Measurements from ENCODE around the gene ATP5PF. TPM values are rescaled to one million over a fixed set of nuclear protein-coding genes. Genes with fewer than 3 reads are reported as not detected.

The ATP5PF gene
- total RNA-seq, 1 experiment from 2014 or later, result 132 TPM

DNA sequence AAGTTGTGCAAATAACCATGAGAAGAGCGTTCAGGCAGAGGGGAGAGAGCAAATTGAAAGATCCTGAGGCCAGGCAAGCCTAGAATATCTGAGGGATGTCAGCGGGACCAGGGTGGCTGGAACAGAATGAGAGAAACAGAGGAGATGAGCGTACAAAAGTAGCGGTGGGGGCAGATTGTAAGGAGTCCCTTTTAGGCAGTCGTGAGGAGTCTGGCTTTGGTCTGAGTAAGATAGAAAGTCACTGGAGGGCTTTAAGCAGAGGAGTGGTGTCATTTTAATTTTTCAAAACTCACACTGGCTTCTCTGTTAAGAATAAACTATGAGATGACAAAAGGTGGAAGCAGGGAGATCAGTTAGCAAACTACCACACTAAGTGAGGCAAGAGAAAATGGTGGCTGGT lies 24.2 kb downstream of the ATP5PF start:
- H2AFZ ChIP-seq (ENCODE audit: low read depth, low read length, poor library complexity, severe bottlenecking), result no peak overlapping the region
- ChIA-PET CTCF (no interaction called here), POLR2A (no interaction called here), RAD21 (ENCODE audit: low non-redundant PET in 1 of 2, low total read pairs in 2 of 2, uncharacterized antibody in 2 of 2, unreplicated experiment in 2 of 2) (no interaction called here)
- no peaks in the 10 kb centered on the region for H3K9me3 ChIP-seq (ENCODE audit: control insufficient read depth in 1 of 2, insufficient read depth in 1 of 2, low read depth in 1 of 2, low read length in 2 of 2)
- ATAC-seq (no peak), DNase-seq (ENCODE audit: low read depth, low spot score) (no peak)
- no peak overlapping the region for H3K9ac ChIP-seq (ENCODE audit: low read length)
- H3K4me2 ChIP-seq (ENCODE audit: low read length), result no peak overlapping the region
- H3K27ac ChIP-seq (ENCODE audit: low read depth, low read length), result no peak overlapping the region
- no TSS peak for BruUV-seq (replicated peaks)
- intact Hi-C loops (cut with micrococcal nuclease), result no loop called here
- no peaks in the 10 kb centered on the region for H3K4me1 ChIP-seq (ENCODE audit: control insufficient read depth in 1 of 2, insufficient read depth in 2 of 2, low read length in 2 of 2)
- H3K79me2 ChIP-seq (ENCODE audit: insufficient read depth, low read length), result no peaks in the 10 kb centered on the region
- H3K27me3 ChIP-seq (ENCODE audit: insufficient read depth, low read length), result no peaks in the 10 kb centered on the region
- H3K4me3 ChIP-seq (replicated peaks in 1 of 2; ENCODE audit: low read depth in 1 of 2, low read length in 2 of 2), result no peak overlapping the region
- no peaks in the 10 kb centered on the region for H3K36me3 ChIP-seq (ENCODE audit: control insufficient read depth in 1 of 2, insufficient read depth in 2 of 2, low read length in 2 of 2)
- no peaks in the 10 kb centered on the region for H4K20me1 ChIP-seq (ENCODE audit: insufficient read depth)
- TF ChIP-seq EZH2 (IDR thresholded peaks at IDR 0.05) (no peak), ZFX (IDR thresholded peaks at IDR 0.05) (no peak), SP1 (IDR thresholded peaks at IDR 0.05; ENCODE audit: low read depth) (no peak), EGR1 (IDR thresholded peaks at IDR 0.05; ENCODE audit: low read depth) (no peak), JUND (IDR thresholded peaks at IDR 0.05) (no peak), YY1 (IDR thresholded peaks at IDR 0.05; ENCODE audit: extremely low read depth, insufficient replicate concordance, low read depth, low read length) (no peak), ELF1 (IDR thresholded peaks at IDR 0.05; ENCODE audit: borderline replicate concordance, low read depth) (no peak)
- TF ChIP-seq, protein P1, sequence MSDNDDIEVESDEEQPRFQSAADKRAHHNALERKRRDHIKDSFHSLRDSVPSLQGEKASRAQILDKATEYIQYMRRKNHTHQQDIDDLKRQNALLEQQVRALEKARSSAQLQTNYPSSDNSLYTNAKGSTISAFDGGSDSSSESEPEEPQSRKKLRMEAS (IDR thresholded peaks at IDR 0.05), result no peak
- H3K9me2 ChIP-seq (ENCODE audit: insufficient read depth), result no peaks in the 10 kb centered on the region

DNA sequence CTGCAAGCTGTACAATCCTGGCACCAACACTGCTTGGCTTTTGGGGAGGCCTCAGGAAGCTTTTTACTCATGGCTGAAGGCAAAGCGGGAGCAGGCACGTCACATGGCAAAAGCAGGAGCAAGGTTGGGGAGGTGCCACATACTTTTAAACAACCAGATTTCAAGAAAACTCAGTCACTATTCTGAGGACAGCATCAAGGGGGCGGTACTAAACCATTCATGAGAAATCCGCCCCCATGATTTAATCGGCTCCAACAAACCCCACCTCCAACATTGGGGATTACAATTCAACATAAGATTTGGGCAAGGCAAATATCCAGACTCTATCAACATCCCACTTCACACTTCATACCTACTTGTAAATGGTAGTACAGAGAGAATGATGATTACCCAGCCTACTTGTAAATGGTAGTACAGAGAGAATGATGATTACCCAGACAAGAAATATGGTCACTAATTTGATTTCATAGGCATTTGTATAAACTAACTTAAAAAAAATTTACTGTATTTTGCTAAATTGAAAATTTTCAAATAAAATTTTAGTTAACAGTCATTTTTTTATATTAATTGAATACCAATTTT lies 24.9 kb downstream of the ATP5PF start:
- no peak for ATAC-seq

More for the DNA sequence above, 24.9 kb downstream of the ATP5PF start:
- Histone ChIP-seq H3K4me2 (ENCODE audit: low read length) (no peak overlapping the region), H3K9ac (ENCODE audit: low read length) (no peak overlapping the region), H3K9me3 (ENCODE audit: control insufficient read depth in 1 of 2, insufficient read depth in 1 of 2, low read depth in 1 of 2, low read length in 2 of 2) (no peaks in the 10 kb centered on the region), H3K27me3 (ENCODE audit: insufficient read depth, low read length) (no peaks in the 10 kb centered on the region), H3K4me1 (ENCODE audit: control insufficient read depth in 1 of 2, insufficient read depth in 2 of 2, low read length in 2 of 2) (no peaks in the 10 kb centered on the region), H3K4me3 (replicated peaks in 1 of 2; ENCODE audit: low read depth in 1 of 2, low read length in 2 of 2) (no peak overlapping the region), H3K79me2 (ENCODE audit: insufficient read depth, low read length) (no peaks in the 10 kb centered on the region), H3K9me2 (ENCODE audit: insufficient read depth) (no peaks in the 10 kb centered on the region), H2AFZ (ENCODE audit: low read depth, low read length, poor library complexity, severe bottlenecking) (no peak overlapping the region), H4K20me1 (ENCODE audit: insufficient read depth) (no peaks in the 10 kb centered on the region), H3K27ac (ENCODE audit: low read depth, low read length) (no peak overlapping the region), H3K36me3 (ENCODE audit: control insufficient read depth in 1 of 2, insufficient read depth in 2 of 2, low read length in 2 of 2) (no peaks in the 10 kb centered on the region)
- intact Hi-C loops (cut with micrococcal nuclease), result no loop called here
- TF ChIP-seq, protein P2, sequence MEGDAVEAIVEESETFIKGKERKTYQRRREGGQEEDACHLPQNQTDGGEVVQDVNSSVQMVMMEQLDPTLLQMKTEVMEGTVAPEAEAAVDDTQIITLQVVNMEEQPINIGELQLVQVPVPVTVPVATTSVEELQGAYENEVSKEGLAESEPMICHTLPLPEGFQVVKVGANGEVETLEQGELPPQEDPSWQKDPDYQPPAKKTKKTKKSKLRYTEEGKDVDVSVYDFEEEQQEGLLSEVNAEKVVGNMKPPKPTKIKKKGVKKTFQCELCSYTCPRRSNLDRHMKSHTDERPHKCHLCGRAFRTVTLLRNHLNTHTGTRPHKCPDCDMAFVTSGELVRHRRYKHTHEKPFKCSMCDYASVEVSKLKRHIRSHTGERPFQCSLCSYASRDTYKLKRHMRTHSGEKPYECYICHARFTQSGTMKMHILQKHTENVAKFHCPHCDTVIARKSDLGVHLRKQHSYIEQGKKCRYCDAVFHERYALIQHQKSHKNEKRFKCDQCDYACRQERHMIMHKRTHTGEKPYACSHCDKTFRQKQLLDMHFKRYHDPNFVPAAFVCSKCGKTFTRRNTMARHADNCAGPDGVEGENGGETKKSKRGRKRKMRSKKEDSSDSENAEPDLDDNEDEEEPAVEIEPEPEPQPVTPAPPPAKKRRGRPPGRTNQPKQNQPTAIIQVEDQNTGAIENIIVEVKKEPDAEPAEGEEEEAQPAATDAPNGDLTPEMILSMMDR (IDR thresholded peaks at IDR 0.05 in 2 of 3, conservative IDR thresholded peaks at IDR 0.05 in 1 of 3; ENCODE audit: borderline replicate concordance in 1 of 3, insufficient read depth in 1 of 3, low read depth in 2 of 3, low read length in 2 of 3), result no peak
- no peak for TF ChIP-seq POLR2A (IDR thresholded peaks at IDR 0.05; ENCODE audit: borderline replicate concordance, extremely low read depth, insufficient read depth, insufficient read length)
- TF ChIP-seq EZH2 (IDR thresholded peaks at IDR 0.05), result no peak
- no peak for TF ChIP-seq ELF1 (IDR thresholded peaks at IDR 0.05; ENCODE audit: borderline replicate concordance, low read depth)
- TF ChIP-seq, protein P3, sequence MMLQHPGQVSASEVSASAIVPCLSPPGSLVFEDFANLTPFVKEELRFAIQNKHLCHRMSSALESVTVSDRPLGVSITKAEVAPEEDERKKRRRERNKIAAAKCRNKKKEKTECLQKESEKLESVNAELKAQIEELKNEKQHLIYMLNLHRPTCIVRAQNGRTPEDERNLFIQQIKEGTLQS (IDR thresholded peaks at IDR 0.05), result no peak
- POLR2A ChIA-PET, result no interaction called here
- CTCF ChIA-PET, result interaction anchor here (0.6 kb wide), 1 partner anchor 47 kb away, joined by 3 read pairs; no protein-coding TSS in a partner anchor
- RAD21 ChIA-PET (ENCODE audit: low non-redundant PET in 1 of 2, low total read pairs in 2 of 2, uncharacterized antibody in 2 of 2, unreplicated experiment in 2 of 2), result no interaction called here
- no peak for DNase-seq (ENCODE audit: low read depth, low spot score)
- BruUV-seq (replicated peaks), result no TSS peak
